Stimulated activated CD4-positive, alpha-beta T cell treated with anti-CD3 and anti-CD28 coated beads, Interleukin-4, amount 100 ng/mL, for 4 hours (primary cell): ENCODE data around the gene DCK.
A peak's percentile ranks its signal among the peaks of the same experiment; 100 is the strongest.
"Not testable (repeated sequence)": the region's sequence is repeated elsewhere in the genome, so short reads cannot be mapped to it uniquely, and the experiment has no call there.

Source experiments
- DNase-seq, 2 experiments: peaks; one replicate each; pipeline ENCODE4 v3.0.0-alpha.2; 2020

DCK gene

DNA sequence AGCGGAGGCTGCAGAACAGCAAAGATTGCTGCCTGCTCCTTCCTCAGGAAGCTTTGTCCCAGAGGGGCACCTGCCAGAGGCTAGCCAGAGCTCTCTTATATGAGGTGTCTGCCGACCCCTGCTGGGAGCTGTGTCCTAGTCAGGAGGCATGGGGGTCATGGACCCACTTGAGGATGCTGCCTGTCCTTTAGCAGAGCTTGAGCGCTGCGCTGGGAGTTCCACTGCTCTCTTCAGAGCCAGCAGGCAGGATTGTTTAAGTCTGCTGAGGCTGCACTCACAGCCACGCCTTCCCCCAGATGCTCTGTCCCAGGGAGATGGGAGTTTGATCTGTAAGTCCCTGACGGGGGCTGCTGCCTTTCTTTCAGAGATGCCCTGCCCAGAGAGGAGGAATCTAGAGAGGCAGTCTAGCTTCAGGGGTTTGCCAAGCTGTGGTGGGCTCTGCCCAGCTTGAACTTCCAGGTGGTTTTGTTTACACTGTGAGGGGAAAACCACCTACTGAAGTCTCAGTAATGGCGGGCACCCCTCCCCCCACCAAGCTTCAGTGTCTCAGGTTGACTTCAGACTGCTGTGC lies 10.9 kb downstream of the DCK start:
- peak; percentile 19 to 26 for DNase-seq

DNA sequence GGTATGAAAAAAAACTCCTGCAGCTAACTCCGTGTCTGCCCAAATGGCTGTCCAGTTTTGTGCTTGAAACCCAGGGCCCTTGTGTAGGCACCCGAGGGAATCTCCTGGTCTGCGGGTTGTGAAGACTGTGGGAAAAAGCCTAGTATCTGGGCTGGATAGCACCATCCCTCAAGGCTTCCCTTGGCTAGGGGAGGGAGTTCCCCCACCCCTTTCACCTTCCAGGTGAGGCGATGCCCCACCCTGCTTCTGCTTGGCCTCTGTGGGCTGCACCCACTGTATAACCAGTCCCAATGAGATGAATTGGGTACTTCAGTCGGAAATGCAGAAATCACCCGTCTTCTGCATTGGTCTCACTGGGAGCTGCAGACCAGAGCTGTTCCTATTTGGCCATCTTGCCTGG lies 11.6 kb downstream of the DCK start:
- not testable (repeated sequence) for DNase-seq

DNA sequence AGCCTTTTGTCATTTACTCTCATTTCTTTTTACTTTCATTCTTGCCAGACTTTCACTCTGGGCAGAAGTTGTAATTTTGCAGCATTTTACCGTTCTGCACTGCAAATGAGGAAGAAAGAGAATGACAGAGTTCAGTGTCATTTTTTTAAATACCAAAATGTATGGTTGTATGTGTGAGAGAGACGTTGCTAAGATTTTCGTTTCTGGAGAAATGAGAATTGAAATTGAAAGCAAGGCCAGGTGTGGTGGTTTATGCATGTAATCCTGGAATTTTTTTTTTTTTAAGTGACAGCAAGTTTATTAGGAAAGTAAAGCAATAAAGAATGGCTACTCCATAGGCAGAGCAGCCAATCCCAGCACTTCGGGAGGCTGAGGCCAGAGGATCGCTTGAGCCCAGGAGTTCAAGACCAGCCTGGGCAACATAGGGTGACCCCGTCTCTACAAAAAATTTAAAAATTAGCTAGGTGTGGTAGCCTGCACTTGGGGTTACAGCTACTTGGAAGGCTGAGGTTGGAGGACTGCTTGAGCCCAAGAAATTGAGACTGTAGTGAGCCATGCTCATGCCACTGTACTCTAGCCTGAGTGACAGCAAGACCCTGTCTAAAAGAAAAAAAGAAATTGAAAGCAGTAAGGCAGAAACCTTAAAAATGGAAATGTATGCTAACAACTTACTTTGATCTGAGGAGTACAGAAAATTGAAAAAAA lies 12.9 kb downstream of the DCK start:
- DNase-seq, result no peak

DNA sequence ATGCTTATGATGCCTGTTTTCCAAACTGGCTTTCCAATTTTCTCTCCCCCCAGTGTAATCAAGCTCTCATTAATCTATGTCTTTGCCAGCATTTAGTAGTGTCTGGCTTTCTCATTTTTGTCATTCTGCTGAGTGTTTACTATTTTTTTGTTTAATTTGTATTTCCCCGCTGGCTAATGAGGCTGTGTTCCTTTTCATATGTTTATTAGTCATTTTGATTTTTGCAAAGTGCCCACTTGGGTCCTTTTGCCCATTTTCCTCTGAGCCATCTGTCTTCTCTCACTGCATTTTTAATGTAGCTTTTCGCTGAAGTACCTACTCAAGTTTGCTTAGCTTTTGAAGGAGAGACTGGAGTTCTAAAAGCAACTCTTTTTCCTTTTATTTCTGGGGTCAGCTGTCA lies 14.7 kb downstream of the DCK start:
- no peak for DNase-seq

DNA sequence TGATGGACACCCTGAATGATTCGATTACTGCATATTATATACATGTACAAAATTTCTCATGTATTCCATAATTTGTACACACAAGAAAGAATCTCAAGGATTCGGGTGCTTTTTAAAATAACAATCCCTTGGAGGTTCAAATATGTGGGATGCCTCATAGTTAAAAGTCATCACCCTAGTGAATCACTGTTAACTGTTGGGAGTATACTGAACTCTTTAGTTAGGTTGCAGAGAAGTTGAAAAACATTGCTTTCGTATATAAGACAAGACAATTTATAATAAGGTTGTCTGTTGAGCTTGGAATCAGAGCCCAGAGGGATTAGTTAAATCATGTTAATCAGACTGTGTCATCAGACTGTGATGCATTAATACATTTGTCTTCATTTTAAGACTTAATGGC lies 15.6 kb downstream of the DCK start:
- DNase-seq, result no peak

DNA sequence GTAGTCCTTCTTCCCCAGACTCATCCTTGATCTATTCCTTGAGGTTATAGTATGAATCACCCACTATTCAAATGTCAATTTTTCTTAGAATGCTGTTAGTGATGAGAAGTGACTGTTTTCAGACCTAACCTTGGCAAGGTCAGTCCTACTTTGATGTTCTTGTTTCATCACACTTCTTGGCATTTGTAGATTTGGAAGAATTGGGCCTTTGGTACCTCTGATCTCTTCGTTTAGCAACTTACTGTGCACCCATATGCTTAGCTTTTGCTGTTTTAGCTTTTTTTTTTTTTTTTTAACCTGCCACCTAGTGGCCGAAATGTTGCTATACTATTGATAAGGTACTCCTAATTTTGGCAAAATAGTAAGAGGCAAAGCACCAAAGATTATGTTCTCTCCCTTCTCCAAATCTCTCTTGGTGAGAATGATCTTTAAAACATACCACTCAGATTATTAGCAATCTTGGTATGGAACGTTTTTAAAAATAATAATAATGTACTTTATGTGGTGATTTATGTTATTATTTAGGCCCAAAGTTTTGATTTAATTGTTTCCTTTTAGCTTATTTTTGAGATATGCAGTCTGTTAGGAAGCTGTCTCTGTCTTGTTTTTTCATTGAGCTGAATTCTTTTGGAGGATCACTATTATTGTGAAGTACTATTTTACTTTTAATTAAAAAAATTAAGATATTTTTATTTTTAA lies 16.6 kb downstream of the DCK start:
- DNase-seq, result no peak

DNA sequence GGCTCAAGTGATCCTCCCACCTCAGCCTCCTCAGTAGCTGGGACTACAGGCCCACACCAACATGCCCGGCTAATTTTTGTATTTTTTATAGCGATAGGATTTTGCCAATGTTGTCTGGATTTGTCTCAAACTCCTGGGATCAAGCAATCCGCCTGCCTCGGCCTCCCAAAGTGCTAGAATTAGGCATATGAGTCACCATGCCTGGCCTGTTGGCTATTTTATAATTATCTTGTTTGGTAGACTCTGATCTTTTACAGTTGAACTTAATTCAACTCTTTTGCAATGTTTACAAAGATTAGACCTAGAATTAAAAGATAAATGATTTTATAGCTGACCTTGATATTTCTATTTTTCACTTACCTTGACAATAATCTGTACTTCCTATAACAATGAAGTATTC lies 18.0 kb downstream of the DCK start:
- no peak for DNase-seq

DNA sequence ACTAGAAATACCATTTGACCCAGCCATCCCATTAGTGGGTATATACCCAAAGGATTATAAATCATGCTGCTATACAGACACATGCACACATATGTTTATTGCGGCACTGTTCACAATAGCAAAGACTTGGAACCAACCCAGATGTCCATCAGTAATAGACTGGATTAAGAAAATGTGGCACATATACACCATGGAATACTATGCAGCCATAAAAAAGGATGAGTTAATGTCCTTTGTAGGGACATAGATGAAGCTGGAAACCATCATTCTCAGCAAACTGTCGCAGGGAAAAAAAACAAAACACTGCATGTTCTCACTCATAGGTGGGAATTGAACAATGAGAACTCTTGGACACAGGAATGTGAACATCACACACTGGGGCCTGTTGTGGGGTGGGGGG lies 23.9 kb downstream of the DCK start:
- not testable (repeated sequence) for DNase-seq

DNA sequence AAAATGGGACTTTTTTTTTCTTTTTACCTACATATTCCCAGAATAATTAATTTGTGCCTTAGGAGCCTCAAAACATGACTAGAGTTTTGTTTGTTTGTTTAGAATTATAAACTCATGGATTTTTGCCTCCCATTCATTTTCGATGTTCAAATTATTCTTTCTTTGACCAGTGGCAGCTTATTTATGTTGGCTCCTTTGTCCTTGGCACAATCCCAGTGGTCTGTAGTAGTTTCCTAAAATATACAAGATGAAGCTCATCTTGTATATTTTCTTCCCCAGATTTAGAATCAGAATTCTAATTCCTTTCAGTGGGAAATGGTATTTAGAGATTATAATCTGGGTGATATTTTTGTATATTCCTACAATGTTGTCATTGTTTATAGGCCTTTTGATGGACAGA lies 27.2 kb downstream of the DCK start:
- DNase-seq, result no peak

DNA sequence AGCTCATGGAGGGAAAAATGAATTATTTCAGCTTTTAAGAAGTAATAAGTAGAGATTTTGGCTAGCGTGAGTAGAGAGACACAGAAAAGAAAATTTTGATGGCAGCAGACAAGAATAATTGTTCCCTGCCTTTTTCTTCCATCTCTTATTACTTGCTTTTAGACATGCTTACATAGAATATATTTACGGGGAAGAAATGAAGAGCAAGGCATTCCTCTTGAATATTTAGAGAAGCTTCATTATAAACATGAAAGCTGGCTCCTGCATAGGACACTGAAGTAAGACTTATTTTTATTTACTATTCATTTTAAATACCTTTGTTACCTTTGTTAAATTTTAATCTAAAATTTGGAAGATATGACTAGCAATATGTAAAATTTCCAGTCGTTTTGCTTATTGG lies 32.2 kb downstream of the DCK start:
- DNase-seq, result no peak

DNA sequence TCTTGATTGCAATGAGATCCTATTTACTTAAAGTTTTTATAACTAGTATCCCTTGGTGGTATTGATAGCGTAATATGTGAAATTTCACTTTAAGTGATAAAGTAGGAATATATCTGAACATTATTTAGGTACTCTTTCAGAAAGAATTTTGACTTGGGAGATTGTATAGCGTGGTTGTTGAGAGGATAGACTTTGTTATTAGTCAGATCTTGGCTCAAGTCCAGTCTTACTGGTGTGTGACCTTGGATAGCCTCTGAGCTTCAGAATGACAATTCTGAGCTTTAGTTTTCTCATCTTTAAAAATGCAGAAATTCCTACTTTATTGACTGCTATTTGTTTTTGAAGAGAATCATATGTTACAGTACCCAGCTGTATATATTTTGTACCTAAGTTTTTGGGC lies 32.6 kb downstream of the DCK start:
- DNase-seq, result no peak

DNA sequence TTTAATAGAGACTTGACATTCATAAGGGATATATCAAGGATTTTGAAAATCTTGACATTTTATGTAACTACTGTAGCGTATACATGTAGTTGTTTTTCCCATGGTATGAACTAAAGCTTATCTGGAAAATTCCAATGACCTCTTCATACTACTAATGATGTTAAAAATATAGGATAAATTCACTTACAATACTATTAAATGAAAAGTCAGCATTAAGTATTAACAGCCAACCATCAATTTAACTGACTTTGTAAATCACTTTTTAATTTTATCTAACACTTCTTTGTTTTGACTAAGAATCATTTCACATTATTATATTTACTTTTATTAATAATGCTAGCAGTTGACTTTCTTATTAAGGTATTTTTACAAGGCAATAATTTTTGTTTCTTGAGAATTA lies 34.2 kb downstream of the DCK start:
- no peak for DNase-seq

DNA sequence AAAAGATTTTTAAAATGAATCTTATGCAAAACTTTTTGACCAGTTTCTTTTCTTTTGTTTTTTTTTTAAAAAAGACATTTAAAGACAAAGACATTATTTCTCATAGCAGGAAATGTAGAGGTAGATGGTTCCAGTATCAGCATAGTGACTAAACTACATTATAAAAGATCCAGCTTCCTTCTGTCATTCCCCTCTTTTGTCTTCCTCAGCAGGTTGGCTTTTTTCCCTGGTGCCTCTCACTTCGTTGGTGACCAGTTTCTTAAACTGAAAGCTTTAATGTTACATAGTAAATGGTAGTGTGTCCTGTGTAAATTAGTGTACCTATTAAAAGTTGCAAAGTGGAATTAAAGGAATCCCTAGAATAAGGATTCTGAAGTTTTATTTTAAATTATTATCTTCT lies 36.1 kb downstream of the DCK start:
- DNase-seq, result no peak

DNA sequence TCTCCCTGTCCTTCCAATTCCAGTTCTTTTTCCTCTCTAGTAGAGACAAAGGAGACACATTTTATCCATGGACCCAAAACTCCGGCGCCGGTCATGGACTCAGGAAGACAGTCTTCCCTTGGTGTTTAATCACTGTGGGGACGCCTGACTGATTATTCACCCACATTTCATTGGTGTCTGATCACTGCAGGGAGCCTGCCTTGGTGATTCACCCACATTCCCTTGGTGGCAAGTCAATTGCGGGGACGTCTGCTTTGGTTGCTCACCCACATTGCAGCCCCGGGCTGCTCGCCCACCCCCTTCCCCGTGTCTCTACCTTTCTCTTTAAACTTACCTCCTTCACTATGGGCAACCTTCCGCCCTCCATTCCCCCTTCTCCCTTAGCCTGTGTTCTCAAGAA lies 38.7 kb downstream of the DCK start:
- DNase-seq, result not testable (repeated sequence)

DNA sequence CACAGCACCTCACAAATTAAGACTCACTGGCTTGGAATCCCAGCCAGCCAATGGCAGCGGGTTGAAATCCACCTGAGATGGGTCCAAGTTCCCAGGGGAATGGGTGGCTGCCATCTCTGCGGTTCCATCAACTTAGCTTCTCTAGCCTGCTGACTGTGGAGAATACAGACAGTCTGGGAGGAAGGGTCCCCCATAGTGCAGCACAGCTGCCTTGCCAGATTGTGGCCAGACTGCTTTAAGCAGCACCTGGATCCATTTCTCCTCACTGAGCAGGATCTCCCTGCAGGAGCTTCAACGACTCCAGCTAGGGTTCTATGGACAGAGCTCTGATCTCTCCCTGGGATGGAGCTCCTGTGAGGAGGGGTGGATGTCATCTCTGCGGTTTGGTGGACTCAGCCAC lies 51.8 kb downstream of the DCK start:
- DNase-seq, result no peak

DNA sequence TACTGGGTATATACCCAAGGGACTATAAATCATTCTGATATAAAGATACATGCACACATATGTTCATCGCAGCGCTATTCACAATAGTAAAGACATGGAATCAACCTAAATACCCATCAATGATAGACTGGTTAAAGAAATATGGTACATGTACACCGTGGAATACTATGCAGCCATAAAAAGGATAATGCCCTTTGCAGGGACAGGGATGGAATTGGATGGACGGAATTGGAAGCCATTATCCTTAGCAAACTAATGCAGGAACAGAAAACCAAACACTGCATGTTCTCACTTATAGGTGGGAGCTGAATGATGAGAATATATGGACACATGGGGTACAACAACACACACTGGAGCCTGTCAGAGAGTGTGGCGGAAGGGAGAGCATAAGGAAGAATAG lies 55.9 kb downstream of the DCK start:
- no peak for DNase-seq

DNA sequence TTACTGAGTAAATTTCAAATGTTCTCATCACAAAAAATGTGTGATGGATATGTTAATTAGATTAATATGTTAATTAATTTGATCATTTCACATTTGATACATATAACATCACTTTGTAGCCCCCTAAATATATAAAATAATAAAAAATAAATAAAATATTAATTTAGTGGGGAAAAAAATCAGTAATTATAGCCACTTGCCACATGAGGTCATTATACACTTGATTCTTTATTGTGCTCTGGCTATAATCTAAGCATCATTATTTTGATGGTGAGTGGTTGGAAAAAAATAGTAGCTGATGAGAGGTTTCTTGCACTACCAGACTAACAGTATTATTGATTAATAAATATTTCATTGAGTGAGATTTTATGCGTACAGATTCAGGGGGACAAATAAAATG lies 57.4 kb downstream of the DCK start:
- no peak for DNase-seq

DNA sequence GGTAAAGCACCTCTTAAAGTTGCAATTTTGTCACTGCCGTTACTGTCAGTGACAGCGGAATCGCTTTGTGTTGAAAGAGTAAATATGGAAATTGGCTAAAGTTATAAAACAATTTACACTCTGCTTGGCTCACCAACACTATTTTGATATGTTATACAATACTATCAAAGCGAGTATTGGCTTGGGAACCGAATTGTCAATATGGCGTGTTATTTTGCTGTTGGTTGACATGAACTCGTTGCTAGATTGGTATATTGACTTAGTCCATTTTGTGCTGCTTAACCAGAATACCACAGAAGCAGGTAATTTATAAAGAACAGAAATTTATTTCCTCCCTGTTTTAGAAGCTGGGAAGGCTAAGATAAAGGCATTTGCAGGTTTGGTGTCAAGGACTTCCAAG lies 58.6 kb downstream of the DCK start:
- no peak for DNase-seq

DNA sequence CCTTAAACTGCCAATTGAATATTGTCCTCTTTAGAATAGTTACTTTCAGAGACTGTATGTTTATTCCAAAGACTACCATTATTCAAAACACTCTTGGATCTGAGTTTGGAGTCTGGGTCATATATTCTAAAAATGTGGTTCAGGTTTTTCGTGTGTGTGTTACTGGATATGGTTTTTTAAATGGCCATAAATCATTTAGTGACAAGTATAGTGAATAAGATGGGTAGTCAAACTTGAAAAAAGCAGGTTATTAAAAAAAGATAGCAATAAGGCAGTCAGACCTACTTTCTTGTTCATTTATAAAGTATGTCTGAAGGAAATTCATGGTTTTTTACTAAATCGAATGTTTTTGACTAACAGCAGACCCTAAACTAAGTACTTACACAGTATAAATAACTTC lies 59.3 kb downstream of the DCK start:
- no peak for DNase-seq

DNA sequence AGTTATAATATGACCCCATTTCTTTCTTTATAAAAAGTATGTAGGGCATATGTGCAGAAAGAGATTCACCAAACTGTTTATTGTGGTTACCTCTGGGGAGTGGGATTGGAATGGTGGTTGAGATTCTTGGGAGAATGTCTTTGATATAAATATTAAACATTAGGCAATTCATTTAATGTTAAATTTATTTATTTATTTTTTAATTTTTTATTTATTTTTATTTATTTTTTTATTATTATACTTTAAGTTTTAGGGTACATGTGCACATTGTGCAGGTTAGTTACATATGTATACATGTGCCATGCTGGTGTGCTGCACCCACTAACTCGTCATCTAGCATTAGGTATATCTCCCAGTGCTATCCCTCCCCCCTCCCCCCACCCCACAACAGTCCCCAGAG lies 60.2 kb downstream of the DCK start:
- not testable (repeated sequence) for DNase-seq

DNA sequence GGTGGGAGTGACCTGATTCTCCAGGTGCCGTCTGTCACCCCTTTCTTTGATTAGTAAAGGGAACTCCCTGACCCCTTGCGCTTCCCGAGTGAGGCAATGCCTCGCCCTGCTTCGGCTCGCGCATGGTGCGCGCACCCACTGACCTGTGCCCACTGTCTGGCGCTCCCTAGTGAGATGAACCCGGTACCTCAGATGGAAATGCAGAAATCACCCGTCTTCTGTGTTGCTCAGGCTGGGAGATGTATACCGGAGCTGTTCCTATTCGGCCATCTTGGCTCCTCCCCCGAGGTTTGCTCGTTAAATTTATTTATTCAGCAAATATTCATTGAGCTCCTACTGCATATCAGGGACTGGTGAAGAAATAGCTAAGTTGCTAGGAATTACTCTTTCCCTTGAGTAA lies 66.1 kb downstream of the DCK start:
- DNase-seq, result not testable (repeated sequence)

DNA sequence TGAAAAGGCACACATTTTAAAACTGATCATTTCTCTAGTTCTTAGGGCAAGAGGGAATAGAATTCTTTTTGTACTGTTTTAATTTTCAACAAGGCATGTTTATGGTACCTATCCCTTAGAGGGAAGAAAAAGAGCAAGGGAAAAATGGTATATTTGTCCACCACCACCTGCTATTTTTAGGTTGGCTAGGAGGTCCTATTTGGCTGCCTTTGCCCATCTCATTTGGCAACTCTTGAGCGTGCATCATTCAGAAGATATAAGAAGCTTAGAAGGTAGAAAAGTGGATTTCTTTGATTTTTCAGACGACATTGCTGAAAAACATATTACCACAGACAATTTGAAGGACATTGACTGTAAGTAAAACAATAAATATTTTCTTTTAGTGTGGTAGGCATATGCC lies 69.0 kb downstream of the DCK start:
- DNase-seq, result no peak

DNA sequence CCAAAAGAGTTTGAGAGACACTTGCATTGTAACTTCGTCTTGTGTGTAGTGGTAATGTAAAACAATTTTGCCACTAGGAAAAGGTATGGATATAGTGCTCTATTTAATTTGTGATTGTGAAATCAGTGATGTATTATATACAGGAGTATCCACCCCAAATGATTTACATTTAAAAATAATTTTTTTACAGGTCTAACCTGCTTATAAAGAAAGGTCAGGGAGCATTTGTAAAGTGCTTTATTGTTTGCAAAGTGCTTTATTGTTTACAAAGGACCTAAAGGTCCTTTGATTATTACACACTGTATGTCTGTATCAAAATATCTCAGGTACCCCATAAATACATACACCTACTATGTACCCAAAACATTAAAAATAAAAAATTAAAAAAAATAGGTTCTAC lies 70.3 kb downstream of the DCK start:
- DNase-seq, result no peak

DNA sequence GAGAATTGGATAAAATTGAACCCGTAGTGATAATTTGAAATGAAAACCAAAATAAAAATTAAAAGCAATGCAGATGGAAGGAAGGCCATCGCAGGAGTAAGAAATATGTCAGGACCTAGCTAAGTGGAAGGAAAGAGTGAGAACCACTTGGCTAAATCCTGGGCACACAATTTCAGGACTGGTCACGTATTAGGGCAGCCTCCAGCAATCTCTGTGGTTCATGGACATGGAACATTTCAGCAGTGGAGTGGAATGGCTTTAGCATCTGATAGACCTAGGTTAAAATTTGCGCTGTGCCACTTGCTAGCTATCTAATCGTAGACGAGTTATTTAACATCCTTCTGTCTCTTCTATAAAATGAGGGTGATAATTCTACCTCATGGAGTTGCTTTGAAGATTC lies 71.1 kb downstream of the DCK start:
- no peak for DNase-seq
